ENCODE data around the gene VRK1. TPM values are rescaled to one million over a fixed set of nuclear protein-coding genes. Genes with fewer than 3 reads are reported as not detected.

The VRK1 gene
- total RNA-seq, 1 experiment from 2014 or later = 67.3 TPM

GRCh38 chr14:96876747-96877146 is 79.6 kb downstream of the VRK1 start:
- peaks cover 20% of the 10 kb centered on the region for H3K36me3 Mint-ChIP-seq

More at GRCh38 chr14:96876747-96877146, 79.6 kb downstream of the VRK1 start:
- ChIA-PET POLR2A (no interaction called here), CTCF (no interaction called here)
- no peaks in the 10 kb centered on the region for H3K4me1 Mint-ChIP-seq
- no peaks in the 10 kb centered on the region for H3K9me3 Mint-ChIP-seq
- no peaks in the 10 kb centered on the region for H3K27me3 Mint-ChIP-seq (ENCODE audit: low read depth)
- TF ChIP-seq FOXP4 (CRISPR knock-in tag; IDR thresholded peaks at IDR 0.05) (no peak), USF1 (CRISPR knock-in tag; IDR thresholded peaks at IDR 0.05) (no peak), HMGA2 (CRISPR knock-in tag; IDR thresholded peaks at IDR 0.05) (no peak), E2F4 (CRISPR knock-in tag; IDR thresholded peaks at IDR 0.05; ENCODE audit: borderline replicate concordance, low read depth) (no peak), ELF4 (CRISPR knock-in tag; IDR thresholded peaks at IDR 0.05; ENCODE audit: low read depth) (no peak), CBFB (CRISPR knock-in tag; IDR thresholded peaks at IDR 0.05; ENCODE audit: low read depth) (no peak), KAT7 (CRISPR knock-in tag; IDR thresholded peaks at IDR 0.05; ENCODE audit: borderline replicate concordance) (no peak), ATF6 (CRISPR knock-in tag; IDR thresholded peaks at IDR 0.05) (no peak), ZBTB21 (CRISPR knock-in tag; IDR thresholded peaks at IDR 0.05; ENCODE audit: borderline replicate concordance) (no peak), IRF1 (CRISPR knock-in tag; IDR thresholded peaks at IDR 0.05) (no peak), RORB (CRISPR knock-in tag; IDR thresholded peaks at IDR 0.05) (no peak), NFYB (CRISPR knock-in tag; conservative IDR thresholded peaks at IDR 0.05; ENCODE audit: low read depth) (no peak), TEAD4 (CRISPR knock-in tag; IDR thresholded peaks at IDR 0.05) (no peak), TP53 (CRISPR knock-in tag; IDR thresholded peaks at IDR 0.05) (no peak), GTF2I (CRISPR knock-in tag; conservative IDR thresholded peaks at IDR 0.05) (no peak), NR1H2 (CRISPR knock-in tag; IDR thresholded peaks at IDR 0.05) (no peak), PRRX2 (CRISPR knock-in tag; IDR thresholded peaks at IDR 0.05) (no peak), ZBTB43 (CRISPR knock-in tag; IDR thresholded peaks at IDR 0.05) (no peak)
- no peak overlapping the region for H3K4me3 Mint-ChIP-seq
- no peak overlapping the region for H3K27ac Mint-ChIP-seq
- DNase-seq (ENCODE audit: low spot score) = no peak
- no peak for ATAC-seq

Data from WTC11 (cell line).